ENCODE data around the gene PTPN23. TPM values are rescaled to one million over a fixed set of nuclear protein-coding genes. Genes with fewer than 3 reads are reported as not detected.
A peak's percentile ranks its signal among the peaks of the same experiment; 100 is the strongest.

The PTPN23 gene
- total and polyA plus RNA-seq, 2 of the 8 experiments (the other 6 are each of a cell fraction or from before 2014, with no cell fraction given), result 2.9 to 46.7 TPM

GRCh38 chr3:47419083-47420043, 38.5 kb downstream of the PTPN23 start:
- no peak overlapping the region for H2BK5ac ChIP-seq (ENCODE audit: low read depth, low read length)
- no peak overlapping the region for H2BK120ac ChIP-seq (replicated peaks; ENCODE audit: low read depth, low read length)
- H2AFZ ChIP-seq (ENCODE audit: low read length), result no peak overlapping the region
- no peak overlapping the region for H3K4me2 ChIP-seq (ENCODE audit: insufficient read depth in 1 of 2, low read depth in 2 of 2, low read length in 2 of 2)
- no peak overlapping the region for H3K9ac ChIP-seq (replicated peaks in 1 of 4; ENCODE audit: extremely low read depth in 1 of 4, low read depth in 3 of 4, low read length in 3 of 4)
- H3K4me1 ChIP-seq (replicated peaks in 1 of 4; ENCODE audit: control insufficient read depth in 3 of 4, insufficient read depth in 4 of 4, low read length in 3 of 4), result peaks cover 0 to 2% (median 0%) of the 10 kb centered on the region in 4 experiments; a peak in 2 of 7 replicates
- no peak overlapping the region for H2BK15ac ChIP-seq (ENCODE audit: low read length)
- H2AK5ac ChIP-seq (ENCODE audit: low read depth, low read length), result no peak overlapping the region
- no peaks in the 10 kb centered on the region for H3K79me2 ChIP-seq (ENCODE audit: control insufficient read depth in 1 of 2, insufficient read depth in 2 of 2, low read length in 2 of 2)
- no peak overlapping the region for H3K27ac ChIP-seq (ENCODE audit: low read depth, low read length)
- H3K79me1 ChIP-seq (ENCODE audit: low read depth, low read length), result no peaks in the 10 kb centered on the region
- no peak overlapping the region for H3K14ac ChIP-seq (ENCODE audit: insufficient read length)
- no peak overlapping the region; the same call in 1 of the 2 replicates for H4K8ac ChIP-seq (ENCODE audit: extremely low read depth, insufficient read depth, low read length)
- H3K4ac ChIP-seq (replicated peaks; ENCODE audit: insufficient read length, low read depth, low read length), result no peak overlapping the region
- no peak overlapping the region for H4K91ac ChIP-seq (replicated peaks; ENCODE audit: insufficient read length, low read length)
- POLR2A ChIA-PET (ENCODE audit: partially characterized antibody), result interaction anchor here (1.0 to 1.6 kb wide), 2 partner anchors 39 to 152 kb away, joined by 3 to 5 read pairs; partner anchors contain the start of gene PTPN23
- H3K4me3 ChIP-seq (ENCODE audit: extremely low read depth in 1 of 4, insufficient read depth in 2 of 4, low read depth in 3 of 4, low read length in 4 of 4), result no peak overlapping the region
- WGBS, 2 experiments (ENCODE audit: extremely low coverage in 1 of 2, insufficient coverage in 1 of 2, insufficient read length in 1 of 2, insufficient replicate concordance in 2 of 2, low coverage in 1 of 2, low lambda C conversion rate in 2 of 2, missing lambda C conversion rate in 1 of 2), result 97% methylated on average over 17 of the region's 17 CpGs; no CpG with 5 or more reads in 1 of the 2 experiments
- DNase-seq (ENCODE audit: low read depth in 1 of 2, low spot score in 2 of 2) (no peak), FAIRE-seq (no peak)
- H3K23ac ChIP-seq (ENCODE audit: insufficient read length), result no peak overlapping the region
- no peak overlapping the region for H4K5ac ChIP-seq (ENCODE audit: insufficient read length, low read depth, low read length)
- peaks cover 6 to 38% (median 13%) of the 10 kb centered on the region in 4 experiments; a peak in 7 of 8 replicates for H3K36me3 ChIP-seq (ENCODE audit: control insufficient read depth in 2 of 4, insufficient read depth in 4 of 4, low read length in 3 of 4)
- H3K9me3 ChIP-seq (ENCODE audit: insufficient read depth in 2 of 2, low read depth in 1 of 2, low read length in 1 of 2), result peaks cover 0 to 7% of the 10 kb centered on the region in 2 experiments; a peak in 1 of 4 replicates
- peaks cover 4 to 16% of the 10 kb centered on the region in 2 experiments for H4K20me1 ChIP-seq (replicated peaks in 1 of 2; ENCODE audit: control insufficient read depth in 1 of 2, insufficient read depth in 2 of 2, low read length in 2 of 2)
- H3K56ac ChIP-seq (replicated peaks; ENCODE audit: insufficient read length, low read depth, low read length), result no peak overlapping the region
- no peak overlapping the region for H2BK20ac ChIP-seq (ENCODE audit: low read length)
- H2BK12ac ChIP-seq (ENCODE audit: low read depth, low read length), result no peak overlapping the region
- TF ChIP-seq NANOG (IDR thresholded peaks at IDR 0.05; ENCODE audit: insufficient read depth, low read depth, low read length, poor library complexity, severe bottlenecking), result no peak
- TF ChIP-seq, protein P1, sequence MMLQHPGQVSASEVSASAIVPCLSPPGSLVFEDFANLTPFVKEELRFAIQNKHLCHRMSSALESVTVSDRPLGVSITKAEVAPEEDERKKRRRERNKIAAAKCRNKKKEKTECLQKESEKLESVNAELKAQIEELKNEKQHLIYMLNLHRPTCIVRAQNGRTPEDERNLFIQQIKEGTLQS (IDR thresholded peaks at IDR 0.05; ENCODE audit: insufficient read depth, low read depth, low read length), result no peak
- peak in 1 of 2 experiments; percentile 32; a peak in 1 of 3 replicates for TF ChIP-seq POLR2A (IDR thresholded peaks at IDR 0.05; ENCODE audit: control extremely low read depth in 1 of 2, low read depth in 2 of 2, low read length in 2 of 2)
- no peak for TF ChIP-seq CBX5 (IDR thresholded peaks at IDR 0.05; ENCODE audit: low read depth, low read length)
- no peak for TF ChIP-seq HDAC6 (IDR thresholded peaks at IDR 0.05; ENCODE audit: low read depth, low read length)
- no peak for TF ChIP-seq RAD21 (IDR thresholded peaks at IDR 0.05 in 1 of 2, conservative IDR thresholded peaks at IDR 0.05 in 1 of 2; ENCODE audit: low read depth in 2 of 2, low read length in 2 of 2)
- no peak for TF ChIP-seq TCF12 (IDR thresholded peaks at IDR 0.05; ENCODE audit: low read depth, low read length)
- CTCF ChIA-PET (ENCODE audit: partially characterized antibody), result interaction anchor here (0.6 to 6.5 kb wide), 10 partner anchors 8 to 375 kb away, joined by 3 to 66 read pairs (median 6); no protein-coding TSS in a partner anchor
- no peaks in the 10 kb centered on the region for H3K27me3 ChIP-seq (replicated peaks in 1 of 4; ENCODE audit: control insufficient read depth in 3 of 4, extremely low read depth in 1 of 4, insufficient read depth in 3 of 4, low read length in 3 of 4)
- no peak overlapping the region for H3K18ac ChIP-seq (ENCODE audit: extremely low read depth, low read length)
- H3K23me2 ChIP-seq (ENCODE audit: low read depth, low read length), result no peaks in the 10 kb centered on the region
